ENCODE results near the gene CHST9.

Gene CHST9

GRCh38 chr18:26863122-26863879 lies 321.8 kb downstream of the CHST9 start:
- no peak for DNase-seq (ENCODE audit: low spot score)

GRCh38 chr18:26862084-26862483 lies 323.0 kb downstream of the CHST9 start:
- DNase-seq (ENCODE audit: low spot score) = no peak

All from hepatic stellate cell (primary cell).